Occipital lobe (tissue), 2 donors: Measurements from ENCODE around the gene CFAP61. TPM values are rescaled to one million over a fixed set of nuclear protein-coding genes. Genes with fewer than 3 reads are reported as not detected.

ENCODE experiments used
- DNase-seq: peaks from one replicate; lab custom pipeline; 2025; lab: John Stamatoyannopoulos, UW
- total RNA-seq: library from RNA; depleted of rRNA; stranded (reverse); fragments of >200 nt; gene quantifications from one replicate; pipeline ENCODE4 v1.2.3, GENCODE V29; 2014

Gene CFAP61
- total RNA-seq, 1 donor from 2014 or later: 3.1 TPM

DNA sequence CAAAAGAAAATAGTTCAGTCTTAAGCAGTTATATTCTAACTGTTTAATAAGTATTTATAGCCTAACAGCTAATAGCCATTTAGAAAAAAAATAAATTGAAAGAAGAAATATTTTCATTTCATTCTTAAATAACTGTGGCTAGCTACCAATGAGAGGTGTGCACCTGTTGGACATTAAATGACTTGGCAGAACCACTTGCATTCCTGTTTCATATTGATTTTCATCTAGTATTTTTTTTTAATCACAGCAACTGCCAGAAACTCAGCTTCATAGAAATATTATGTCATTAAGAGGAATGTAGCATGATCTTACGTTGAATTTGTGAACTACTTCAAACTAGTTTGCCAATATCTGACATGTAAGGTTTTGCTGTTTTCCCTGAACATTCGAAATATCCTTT, 25.0 kb upstream of the CFAP61 start:
- no peak for DNase-seq

DNA sequence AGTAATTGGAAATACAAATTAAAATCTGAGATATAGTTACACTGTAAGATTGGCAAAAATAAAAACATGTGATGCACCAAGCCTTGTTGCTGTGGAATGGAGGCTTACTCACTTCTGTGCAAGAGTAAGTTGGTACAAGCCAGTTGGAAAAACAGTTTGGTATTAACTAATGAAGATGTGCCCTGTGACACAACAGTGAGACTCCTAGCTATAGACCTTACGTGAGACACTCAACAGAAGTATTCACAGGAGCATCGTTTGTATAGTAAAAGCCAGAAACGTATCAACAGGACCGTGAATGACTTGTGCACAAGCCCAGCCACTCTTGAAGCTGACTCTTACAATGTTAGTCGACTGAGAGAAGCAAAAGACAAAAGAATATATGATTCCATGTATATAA, 20.5 kb upstream of the CFAP61 start:
- DNase-seq: no peak

DNA sequence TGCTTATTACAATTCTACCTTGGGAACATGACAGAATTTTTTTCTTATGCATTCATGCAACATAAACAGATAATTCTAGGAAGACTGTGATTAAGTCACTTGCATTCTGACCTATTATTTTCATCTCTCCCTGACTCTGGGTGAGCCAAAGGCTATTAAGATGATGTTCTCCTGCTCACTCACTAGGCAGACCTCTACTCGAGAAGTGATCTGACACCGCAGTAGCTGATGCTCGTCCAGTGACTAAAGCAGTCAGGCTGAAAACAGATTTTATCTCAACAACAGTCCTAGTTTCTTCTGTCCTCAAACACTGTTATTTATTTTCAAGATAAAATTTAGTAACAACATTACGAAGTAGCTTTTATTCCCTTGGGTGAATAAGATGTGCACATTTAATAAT, 17.8 kb upstream of the CFAP61 start:
- DNase-seq: no peak

DNA sequence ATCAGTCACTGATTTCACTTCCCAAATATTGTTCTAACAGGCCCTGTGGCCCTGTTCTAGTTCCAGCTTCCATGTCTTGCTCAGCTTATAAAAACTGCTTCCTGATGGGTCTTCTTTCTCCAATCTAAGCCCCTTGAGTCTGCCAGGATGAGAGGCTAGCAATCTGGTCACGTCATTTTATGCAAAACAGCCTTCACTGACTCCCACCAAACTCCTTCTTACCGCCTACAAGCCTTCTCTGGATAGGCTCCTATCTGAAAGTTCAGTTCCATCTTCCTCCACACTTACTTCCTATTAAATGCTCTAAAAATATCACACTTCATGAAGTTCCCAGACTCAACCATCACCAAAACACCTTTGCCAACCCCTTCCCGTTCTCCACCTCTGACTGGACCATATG, 15.6 kb upstream of the CFAP61 start:
- no peak for DNase-seq

DNA sequence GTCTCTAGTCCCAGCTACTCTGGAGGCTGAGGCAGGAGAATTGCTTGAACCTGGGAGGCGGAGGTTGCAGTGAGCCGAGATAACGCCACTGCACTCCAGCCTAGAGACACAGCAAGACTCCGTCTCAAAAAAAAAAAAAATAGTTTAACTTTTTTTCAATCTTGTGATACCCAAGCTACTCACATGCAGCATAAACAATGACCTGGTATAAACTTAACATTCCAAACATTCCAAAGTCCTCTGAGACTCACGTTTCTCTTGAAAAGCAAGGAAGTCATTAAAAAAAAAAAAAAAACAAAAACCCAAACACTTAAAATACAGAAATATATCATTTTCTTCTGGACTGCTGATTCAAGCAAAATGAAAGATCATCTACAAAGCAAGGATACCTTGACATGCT, 14.4 kb upstream of the CFAP61 start:
- no peak for DNase-seq

DNA sequence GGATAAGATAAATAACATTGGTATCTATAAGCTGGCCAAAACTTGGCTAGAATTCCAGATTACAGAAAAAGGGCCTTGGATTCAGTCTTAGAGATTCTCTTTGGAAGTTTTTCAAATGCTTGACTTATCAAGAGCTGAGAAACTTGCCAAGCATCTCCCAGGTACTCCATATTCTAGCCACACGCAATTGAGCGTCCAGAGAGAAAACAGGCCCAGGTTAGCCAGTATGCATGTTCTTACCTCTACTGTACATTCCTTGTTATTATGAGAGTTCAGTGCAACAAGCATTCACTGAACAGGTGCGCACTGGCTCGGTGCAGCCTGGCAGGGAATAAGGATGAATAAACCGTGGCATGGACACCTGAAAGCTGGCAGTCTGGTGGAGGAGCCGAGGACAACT, 13.7 kb upstream of the CFAP61 start:
- no peak for DNase-seq

DNA sequence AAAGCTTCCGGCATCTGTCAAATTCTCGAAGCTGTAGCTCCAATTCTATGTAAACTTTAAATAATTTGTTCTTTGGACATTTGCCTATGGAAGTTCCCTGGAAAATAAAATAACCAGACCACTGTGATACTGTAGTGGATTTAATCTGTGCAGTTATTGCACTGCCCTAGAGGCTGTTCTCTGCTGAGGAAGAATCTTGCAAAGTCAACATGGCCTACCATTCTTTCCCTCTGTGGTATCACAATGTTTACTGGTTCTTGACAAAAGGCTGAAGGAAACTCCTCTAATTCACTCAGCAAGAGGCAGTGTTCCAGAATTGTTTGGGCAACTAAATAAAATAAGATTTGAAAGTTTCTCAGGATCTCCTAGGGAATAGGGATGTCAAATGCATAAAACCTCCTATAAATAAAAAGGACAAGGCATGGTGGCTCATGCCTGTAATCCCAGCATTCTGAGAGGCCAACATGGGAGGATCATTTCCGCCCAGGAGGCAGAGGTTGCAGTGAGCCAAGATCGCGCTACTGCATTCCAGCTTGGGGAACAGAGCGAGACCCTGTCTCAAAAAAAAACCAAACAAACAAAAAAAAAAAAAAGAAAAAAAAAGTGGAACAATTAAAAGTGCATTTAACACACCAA, 12.5 kb upstream of the CFAP61 start:
- DNase-seq: no peak

DNA sequence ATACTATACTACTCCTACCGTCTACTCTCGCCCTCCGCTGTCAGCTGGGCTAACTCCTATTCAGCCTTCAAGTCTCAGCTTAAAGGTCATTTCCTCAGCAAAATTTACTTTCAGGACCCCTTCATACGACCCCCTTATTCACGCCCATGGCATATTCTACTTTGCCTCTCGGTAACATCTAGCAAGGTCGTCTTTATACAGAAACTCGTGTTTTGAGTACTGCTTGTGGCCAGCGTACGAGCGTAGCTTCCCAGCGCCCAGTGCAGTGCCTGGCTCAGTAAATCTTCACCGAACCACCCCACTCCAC, 612 bp upstream of the CFAP61 start:
- no peak for DNase-seq

DNA sequence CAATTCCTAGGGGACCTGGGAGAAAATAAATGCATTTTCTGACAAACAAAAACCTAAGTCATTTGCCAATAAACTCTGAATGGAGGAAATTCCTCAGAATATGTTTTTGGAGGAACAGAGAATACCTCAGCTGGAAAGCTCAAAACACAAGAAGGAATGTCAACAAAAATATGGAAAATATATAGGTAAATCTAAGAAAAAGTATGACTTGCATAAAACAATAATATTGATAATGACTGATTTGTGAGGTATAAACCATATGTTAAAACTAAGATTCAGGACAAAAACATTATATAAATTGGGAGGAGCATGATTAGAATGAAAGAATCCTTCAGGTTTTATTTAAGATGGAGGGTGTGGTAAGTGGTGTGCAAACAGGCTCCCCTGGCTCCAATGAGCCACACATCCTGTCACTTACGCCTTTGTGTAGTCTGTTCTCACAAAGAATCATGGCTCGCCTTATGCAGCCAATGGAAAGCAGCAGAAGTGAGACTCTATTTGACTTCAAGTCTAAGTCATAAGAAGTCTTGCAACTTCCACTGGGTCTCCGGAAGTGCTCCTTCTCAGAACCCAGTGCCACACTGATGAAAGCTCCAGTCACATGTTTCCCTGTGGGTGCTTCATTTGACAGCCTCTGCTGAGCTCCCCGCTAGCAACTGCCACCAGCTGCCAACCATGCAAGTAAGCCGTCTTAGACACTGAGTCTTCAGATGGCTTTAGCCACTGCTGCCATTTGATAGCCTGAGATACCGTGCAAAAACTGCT, 8.1 kb downstream of the CFAP61 start:
- no peak for DNase-seq

DNA sequence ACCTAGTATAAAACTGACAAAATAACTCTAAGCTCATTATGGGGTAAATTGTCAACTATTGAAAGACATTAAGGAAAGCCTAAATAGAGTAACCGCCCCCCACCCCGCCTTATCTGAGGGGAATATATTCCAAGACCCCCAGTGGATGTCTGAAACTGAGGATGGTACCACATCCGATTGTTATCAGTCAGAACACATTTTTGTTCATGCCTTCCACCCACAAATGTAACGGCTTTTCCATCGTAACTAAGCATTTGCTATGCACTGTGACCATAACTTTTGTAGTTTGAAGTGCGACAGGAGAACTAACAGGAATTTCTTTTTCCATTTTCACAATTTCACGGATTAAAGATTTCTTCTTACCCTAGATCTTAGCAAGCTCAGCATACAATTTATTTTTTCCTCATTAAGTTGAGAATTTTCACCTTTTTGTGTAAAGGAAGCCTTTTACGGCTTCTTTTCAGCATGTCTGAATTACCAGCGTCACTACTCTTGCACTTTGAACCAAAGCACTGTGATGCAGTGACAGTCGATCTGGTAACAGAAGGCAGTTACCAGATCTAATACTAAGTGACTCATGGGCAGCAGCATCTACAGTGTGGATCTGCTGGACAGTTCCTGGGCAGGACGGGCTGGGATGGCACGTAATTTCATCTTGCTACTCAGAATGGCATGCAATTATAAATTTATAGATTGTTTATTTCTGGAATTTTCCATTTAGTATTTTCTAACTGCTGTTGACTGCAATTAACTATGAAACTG, 11.8 kb downstream of the CFAP61 start:
- DNase-seq: no peak

DNA sequence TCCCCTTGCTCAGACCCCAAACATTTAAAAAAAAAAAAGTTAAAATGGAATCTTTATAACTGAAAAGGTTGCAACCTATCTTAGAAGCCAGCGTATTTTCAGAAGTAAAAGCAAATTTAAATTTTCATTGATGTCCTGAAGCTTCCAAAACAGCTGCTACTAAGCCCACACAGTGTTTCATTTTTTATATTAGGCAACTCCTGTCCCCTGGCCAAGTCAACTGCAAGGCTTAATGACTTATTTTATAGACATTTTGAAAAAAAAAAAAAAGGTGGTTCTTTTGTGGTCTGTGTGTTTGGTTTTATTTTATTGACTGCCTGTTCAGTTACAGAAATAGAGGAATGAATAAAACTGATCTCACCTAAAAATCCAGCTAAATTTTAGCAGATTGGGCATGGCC, 13.0 kb downstream of the CFAP61 start:
- no peak for DNase-seq

DNA sequence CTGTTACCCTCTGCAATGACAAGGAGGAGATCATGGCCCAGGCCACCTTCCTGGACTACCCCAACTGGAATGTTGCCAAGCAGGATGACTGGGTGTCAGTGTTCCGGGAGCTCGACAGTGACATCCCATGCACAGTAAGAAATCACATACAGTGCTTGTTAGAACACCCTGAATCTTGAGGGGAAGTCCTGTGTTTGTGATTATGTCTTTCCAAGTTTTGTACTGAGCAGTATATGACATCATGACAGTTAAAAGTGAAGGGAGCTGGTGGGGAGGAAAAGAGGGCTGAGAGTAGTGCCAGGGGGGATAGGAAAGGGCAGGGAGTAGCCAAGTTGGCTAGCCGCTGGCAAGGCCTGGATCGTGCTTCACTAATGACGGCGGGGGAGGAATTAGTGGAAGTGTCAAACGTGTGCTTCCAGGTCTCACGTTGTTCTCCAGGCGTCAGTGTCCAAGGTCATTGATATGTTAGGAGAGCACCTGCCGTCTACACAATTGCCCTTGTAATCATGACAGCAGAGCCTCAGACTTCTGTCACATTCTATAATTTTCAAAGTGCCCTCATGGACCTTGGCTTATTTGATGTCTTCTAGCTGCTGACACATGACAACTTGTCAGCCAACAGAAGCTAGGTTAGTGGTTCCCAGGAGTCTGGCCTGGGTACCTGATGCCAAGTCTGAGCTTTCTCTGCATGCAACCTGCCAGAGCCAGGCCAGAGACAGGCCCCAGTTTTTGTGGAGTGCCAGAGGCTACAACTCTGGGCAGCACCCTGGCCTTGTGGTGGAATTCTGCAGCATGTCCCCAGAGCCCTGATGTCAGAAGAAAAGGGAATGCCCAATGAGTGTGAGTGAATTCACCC, 18.8 kb downstream of the CFAP61 start:
- DNase-seq: no peak

DNA sequence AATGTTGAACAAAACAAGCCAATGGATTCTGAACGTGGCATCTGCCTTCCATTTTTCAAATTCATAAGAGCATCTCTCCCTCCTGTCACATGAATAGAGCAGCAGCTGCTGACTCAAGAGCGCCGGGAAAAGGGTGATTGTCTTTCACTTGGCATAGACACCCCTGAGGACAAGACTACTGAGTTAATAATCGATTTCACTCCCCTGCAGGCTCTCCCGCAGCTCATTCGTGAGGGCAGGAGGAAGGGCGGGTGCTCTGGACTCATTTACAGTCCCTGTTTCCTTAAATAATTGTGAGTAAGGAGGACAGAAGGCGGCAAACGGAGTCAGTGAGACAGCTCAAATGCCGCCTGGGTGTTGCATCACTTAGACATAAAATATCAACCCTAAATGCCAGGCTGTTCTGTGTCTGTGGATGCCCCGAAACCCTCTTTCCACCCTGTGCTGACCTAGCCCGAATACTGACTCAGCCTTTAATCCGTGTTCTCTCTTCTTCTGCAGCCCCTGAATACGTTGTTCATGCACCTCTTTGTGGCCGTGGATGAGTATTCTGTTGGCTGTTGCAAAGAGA, 21.6 kb downstream of the CFAP61 start:
- no peak for DNase-seq

DNA sequence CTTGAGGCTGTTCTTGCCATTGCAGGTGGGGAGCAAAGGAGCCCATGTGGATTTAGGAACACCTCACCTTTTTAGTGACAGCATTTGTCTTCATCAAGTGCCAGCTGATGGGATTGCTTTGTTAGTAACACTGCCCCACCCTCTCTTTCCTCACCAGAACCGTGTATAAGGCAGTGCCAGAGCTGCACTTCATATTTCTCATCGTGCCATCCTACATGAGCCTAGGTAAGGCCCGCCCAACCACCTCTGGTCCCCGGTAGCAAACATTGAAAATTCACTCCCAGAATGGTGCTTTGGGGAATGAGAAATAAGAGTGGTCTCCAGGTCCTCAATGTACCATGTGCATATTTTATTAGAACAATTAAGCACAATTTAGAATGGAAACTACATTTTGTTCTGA, 22.7 kb downstream of the CFAP61 start:
- DNase-seq: no peak

DNA sequence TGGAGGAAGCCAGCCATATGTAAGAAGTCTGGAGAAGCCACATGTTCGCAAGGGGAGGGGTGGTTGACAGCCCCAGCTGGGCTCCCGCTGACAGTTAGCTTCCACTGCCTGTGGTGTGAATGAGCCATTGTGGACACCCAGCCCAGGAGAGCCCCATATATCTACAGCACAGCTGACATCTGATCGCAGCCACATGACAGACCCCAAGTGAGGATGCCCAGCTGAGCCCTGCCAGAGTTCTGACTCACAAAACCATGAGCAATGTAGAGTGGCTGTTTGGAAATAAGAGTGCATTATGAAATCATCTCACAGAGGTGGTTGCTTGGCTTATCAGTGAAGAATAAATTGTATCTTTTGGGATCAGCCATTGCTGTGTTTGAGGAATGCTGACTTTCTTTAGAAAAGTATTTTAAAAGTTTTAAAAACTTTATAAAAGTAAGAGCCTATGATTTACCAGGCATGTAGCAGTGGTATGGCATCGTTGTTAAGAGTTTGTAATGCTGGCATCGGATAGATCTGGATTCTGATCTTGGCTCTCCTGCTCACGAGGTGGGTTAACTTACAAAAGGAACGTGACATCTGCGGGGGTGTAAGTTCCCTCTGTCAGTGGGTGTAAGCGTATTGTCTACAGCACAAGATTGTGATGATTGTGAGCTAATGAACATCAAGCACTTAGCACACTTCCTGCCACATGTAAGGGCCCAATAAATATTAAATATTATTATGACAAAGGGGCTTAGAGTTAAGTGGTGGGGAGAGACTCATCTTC, 24.1 kb downstream of the CFAP61 start:
- DNase-seq: peak; percentile 74

DNA sequence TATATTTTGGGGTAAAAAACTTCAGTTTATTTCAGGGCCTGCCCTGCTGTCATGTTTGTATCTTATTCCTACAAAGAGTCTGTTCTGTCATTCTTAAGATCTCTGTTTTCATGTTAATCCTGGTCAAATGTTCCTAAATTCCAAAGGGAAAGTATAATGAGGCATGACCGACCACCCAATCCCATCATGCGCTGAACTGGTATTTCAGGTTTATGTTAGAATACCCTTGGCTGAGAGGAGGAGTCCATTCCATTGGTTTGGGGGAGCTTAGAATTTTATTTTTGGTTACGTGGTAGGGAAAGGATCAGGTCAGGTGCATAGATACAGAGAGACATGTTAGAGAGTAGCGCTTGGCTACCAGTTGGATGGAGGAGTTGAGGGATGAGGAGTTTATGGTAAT, 25.7 kb downstream of the CFAP61 start:
- DNase-seq: no peak

DNA sequence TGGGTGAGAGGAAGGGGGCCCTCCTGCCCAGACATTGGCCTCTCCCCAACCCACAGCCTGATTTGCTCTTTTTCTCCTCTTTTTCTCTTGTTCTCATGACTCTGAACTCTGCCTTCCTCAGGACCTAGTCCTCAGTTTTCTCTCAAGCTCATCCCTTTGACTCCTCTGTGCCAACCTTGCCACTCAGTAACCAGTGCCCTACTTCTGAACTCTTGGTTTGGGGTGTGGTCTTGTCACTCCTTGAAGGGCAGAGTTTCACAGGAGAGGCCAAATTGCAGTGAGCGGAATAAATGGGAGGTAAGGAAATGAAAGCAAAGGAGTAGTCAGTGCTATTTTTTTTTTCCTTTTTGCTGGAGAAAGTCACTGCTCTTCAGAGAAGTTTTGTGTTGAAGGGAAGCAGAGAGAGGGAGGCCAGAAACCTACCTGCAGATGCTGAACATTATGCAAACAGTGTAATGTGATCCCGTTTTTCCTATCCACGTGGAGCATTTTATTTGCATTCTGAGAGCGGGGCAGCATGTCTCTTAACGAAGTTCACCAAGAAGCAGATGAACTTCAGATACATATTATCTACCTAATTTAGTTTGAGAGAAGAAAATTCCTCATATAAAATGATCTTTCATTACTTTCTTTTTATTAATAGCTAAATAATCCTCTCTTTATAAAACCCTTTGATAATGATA, 26.9 kb downstream of the CFAP61 start:
- no peak for DNase-seq

DNA sequence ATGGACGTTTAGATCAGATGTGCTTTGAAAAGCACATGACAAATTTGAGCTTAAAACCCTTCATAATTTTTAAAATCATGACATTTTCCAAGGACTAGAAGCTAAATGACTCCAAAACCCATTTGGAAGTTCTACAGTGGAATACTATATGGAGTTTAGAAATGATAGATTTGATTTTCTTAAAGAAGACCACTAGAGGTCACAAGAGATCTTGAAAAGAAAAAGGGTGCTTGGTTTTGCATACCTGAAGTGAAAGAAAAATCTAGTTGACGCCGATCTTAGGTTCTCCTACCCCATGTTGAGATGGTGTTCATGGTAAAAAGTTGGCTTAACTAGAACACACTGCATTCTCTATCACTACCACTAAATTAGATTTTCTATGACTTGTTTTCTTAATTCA, 31.5 kb downstream of the CFAP61 start:
- no peak for DNase-seq

DNA sequence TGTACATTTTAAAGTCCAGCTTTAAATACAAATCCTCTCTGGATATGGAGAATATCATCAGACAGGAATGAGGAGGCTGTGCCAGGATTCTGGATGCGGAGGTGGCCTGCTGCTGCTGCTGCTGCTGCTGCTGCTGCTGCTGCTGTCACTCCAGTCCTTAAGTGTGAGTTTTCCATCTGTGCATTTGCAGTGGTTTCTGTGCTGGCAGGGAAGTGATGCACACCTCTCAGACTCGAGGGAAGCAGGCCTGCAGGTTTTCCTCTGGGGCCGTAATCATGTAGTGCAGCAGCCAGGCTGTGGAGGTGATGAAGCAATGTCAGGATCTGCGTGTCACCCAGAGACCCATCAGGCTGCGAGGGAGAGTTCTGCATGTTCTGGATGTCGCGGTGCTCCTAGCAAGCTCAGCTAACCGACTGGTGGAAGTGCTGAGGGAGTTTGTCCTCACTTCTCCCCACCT, 32.0 kb downstream of the CFAP61 start:
- peak; percentile 7 for DNase-seq

DNA sequence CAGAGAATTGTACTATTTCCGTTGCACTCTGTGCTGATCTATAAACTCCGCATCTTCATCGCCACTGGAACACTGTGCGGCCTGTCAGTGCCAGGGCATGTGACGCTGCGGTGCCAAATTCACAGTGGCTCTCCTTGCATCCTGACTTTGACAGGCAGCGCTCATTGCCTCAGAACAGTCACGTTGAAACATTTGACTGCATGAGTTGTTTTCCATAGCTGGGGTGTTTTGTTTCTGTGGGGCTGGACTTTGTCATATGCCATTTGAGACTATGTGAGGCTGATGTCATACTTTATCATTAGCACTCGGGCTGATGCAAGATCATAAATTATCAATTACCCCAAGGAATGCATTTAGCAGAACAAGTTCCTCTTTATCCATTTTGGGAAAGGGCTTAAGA, 32.7 kb downstream of the CFAP61 start:
- DNase-seq: no peak
